K562 (cell line): Measurements from ENCODE around the gene SHISA9. TPM values are rescaled to one million over a fixed set of nuclear protein-coding genes. Genes with fewer than 3 reads are reported as not detected.

Experiments
- ATAC-seq: fragments of 200-7000 bp; cut with Tn5 transposase; 3 replicates; pipeline ENCODE4 v1.9.1; 2020; ENCODE audit warnings: moderate library complexity
- BruUV-seq: library from RNA; stranded (reverse); fragments of 400-500 nt; replicated peaks from 2 replicates; lab custom pipeline; 2021; lab: Mats Ljungman, UMichigan
- CTCF ChIA-PET: fragments of 300-600 bp; formaldehyde crosslinking; extraction: SDS; loops from one replicate; lab custom pipeline; 2021; ENCODE audit warnings: low intra/inter-chr PET ratio; lab: Yijun Ruan, JAX
- POLR2A ChIA-PET: fragments of 300-600, 350-650 bp; sonication (Branson Sonifier 250); formaldehyde crosslinking; extraction: SDS; loops from one replicate; lab custom pipeline; 2021; ENCODE audit warnings: antibody characterized with exemption, inconsistent platforms; lab: Yijun Ruan, JAX
- DNase-seq, 4 experiments: peaks; one replicate each; pipeline versions ENCODE4 v3.0.0 to v3.0.0-alpha.2; 2011 to 2018; ENCODE audit warnings: low spot score in 3 of 4, mixed read lengths in 3 of 4; ENCODE audit errors: extremely low read depth in 1 of 4
- FAIRE-seq: peaks from 2 replicates; lab custom pipeline; 2011; peaks lifted over from hg19 to GRCh38; lab: Jason Lieb, UNC
- H2AFZ ChIP-seq: 2 replicates; pipeline ENCODE4 v1.6.0; 2011; ENCODE audit warnings: low read depth, low read length, control low read depth, inconsistent platforms
- H3K27ac ChIP-seq: fragments of 200-600 bp; 3 replicates; pipeline ENCODE4 v1.8.0; 2011; ENCODE audit warnings: low read depth, mild to moderate bottlenecking, control low read depth, inconsistent platforms, low read length, moderate library complexity, mixed read lengths; ENCODE audit errors: extremely low read depth
- H3K27me3 ChIP-seq, 2 experiments: fragments of 300-600 bp in 1 of 2; 2 replicates in 1 of 2; 3 replicates in 1 of 2; pipeline versions ENCODE4 v1.6.0 to v1.8.0; 2011; ENCODE audit warnings: inconsistent platforms in 2 of 2, low read length in 2 of 2, mild to moderate bottlenecking in 1 of 2, mixed read lengths in 1 of 2, moderate library complexity in 1 of 2; ENCODE audit not compliant: control insufficient read depth in 2 of 2, insufficient read depth in 2 of 2
- H3K36me3 ChIP-seq: fragments of 300-600 bp; 3 replicates; pipeline ENCODE4 v1.8.0; 2011; ENCODE audit warnings: mild to moderate bottlenecking, low read length, inconsistent platforms; ENCODE audit not compliant: control insufficient read depth, insufficient read depth
- H3K4me1 ChIP-seq, 2 experiments: fragments of 200-600 bp in 1 of 2; replicated peaks in 1 of 2; 2 replicates in 1 of 2; 3 replicates in 1 of 2; pipeline versions ENCODE4 v1.5.1 to v1.8.0; 2011; ENCODE audit warnings: inconsistent platforms in 2 of 2, low read length in 2 of 2, mild to moderate bottlenecking in 1 of 2, mixed read lengths in 1 of 2, moderate library complexity in 1 of 2; ENCODE audit not compliant: control insufficient read depth in 2 of 2, insufficient read depth in 2 of 2
- H3K4me2 ChIP-seq: 2 replicates; pipeline ENCODE4 v1.6.1; 2011; ENCODE audit warnings: low read length, control low read depth, inconsistent platforms, mixed read lengths; ENCODE audit not compliant: insufficient read depth
- H3K4me3 ChIP-seq: fragments of 200-600 bp; sonication (generic), shearing (Covaris generic); 2 replicates; pipeline ENCODE4 v1.5.1; 2016; ENCODE audit warnings: control low read depth, inconsistent platforms
- H3K79me2 ChIP-seq: fragments of 200-600 bp; 3 replicates; pipeline ENCODE4 v1.8.0; 2011; ENCODE audit warnings: low read length, inconsistent platforms; ENCODE audit not compliant: control insufficient read depth, insufficient read depth
- H3K9ac ChIP-seq, 2 experiments: 2 replicates each; pipeline versions ENCODE4 v1.6.0 to v1.6.1; 2011; ENCODE audit warnings: low read depth in 2 of 2, low read length in 2 of 2, control low read depth in 1 of 2, inconsistent platforms in 1 of 2, mild to moderate bottlenecking in 1 of 2, mixed read lengths in 1 of 2; ENCODE audit not compliant: insufficient read depth in 1 of 2
- H3K9me1 ChIP-seq: one replicate; pipeline ENCODE4 v1.6.0; 2011; ENCODE audit warnings: inconsistent platforms, mild to moderate bottlenecking, low read length, moderate library complexity; ENCODE audit not compliant: control insufficient read depth, insufficient read depth
- H3K9me3 ChIP-seq: replicated peaks from 2 replicates; pipeline ENCODE4 v1.5.1; 2011; ENCODE audit warnings: low read depth, low read length, inconsistent platforms; ENCODE audit not compliant: control insufficient read depth, insufficient read depth
- H4K20me1 ChIP-seq: replicated peaks from 2 replicates; pipeline ENCODE4 v1.6.1; 2011; ENCODE audit warnings: low read length, inconsistent platforms, mixed read lengths; ENCODE audit not compliant: control insufficient read depth, insufficient read depth
- BACH1 ChIP-seq: fragments of 200-800 bp; sonication (Bioruptor generic); IDR thresholded peaks from 2 replicates; pipeline ENCODE4 v1.6.1; 2016; ENCODE audit warnings: missing genetic modification characterization, missing compliant biosample characterization
- FOS ChIP-seq: IDR thresholded peaks from 3 replicates; pipeline ENCODE4 v1.6.1; 2011; ENCODE audit not compliant: insufficient read length; ENCODE audit errors: extremely low read depth
- MTA3 ChIP-seq: fragments of 450-650 bp; formaldehyde crosslinking; IDR thresholded peaks from 2 replicates; pipeline ENCODE4 v1.6.1; 2017; ENCODE audit warnings: mild to moderate bottlenecking, borderline replicate concordance
- NR3C1 ChIP-seq: sonication (generic); formaldehyde crosslinking; IDR thresholded peaks from 2 replicates; pipeline ENCODE4 v1.8.1; 2022; ENCODE audit warnings: missing genetic modification reagents
- PHTF2 ChIP-seq: fragments of 250-450 bp; sonication (Bioruptor Pico); IDR thresholded peaks from 2 replicates; pipeline ENCODE4 v1.5.0; 2021; ENCODE audit warnings: mild to moderate bottlenecking
- PRMT5 ChIP-seq: sonication (generic); formaldehyde crosslinking; IDR thresholded peaks from 2 replicates; pipeline ENCODE4 v1.5.0; 2020; ENCODE audit warnings: missing genetic modification reagents
- PTRF ChIP-seq: fragments of 450-650 bp; IDR thresholded peaks from 2 replicates; pipeline ENCODE4 v1.6.1; 2016; ENCODE audit warnings: mild to moderate bottlenecking, missing genetic modification characterization, missing compliant biosample characterization
- RNF2 ChIP-seq: sonication (generic); IDR thresholded peaks from 2 replicates; pipeline ENCODE4 v1.6.1; 2016
- THRB ChIP-seq: fragments of 450-650 bp; formaldehyde crosslinking; conservative IDR thresholded peaks from 2 replicates; pipeline ENCODE4 v1.4.0; 2022; ENCODE audit warnings: mild to moderate bottlenecking, missing genetic modification characterization
- ZNF707 ChIP-seq: fragments of 250-450 bp; sonication (Bioruptor Pico); conservative IDR thresholded peaks from 2 replicates; pipeline ENCODE4 v1.8.0; 2022; ENCODE audit warnings: inconsistent platforms, mild to moderate bottlenecking, moderate library complexity
- WGBS: fragments of 100-300 bp; shearing (Covaris generic); methylation state at CpG from one replicate; pipeline ENCODE4 v1.1.6; 2016; ENCODE audit warnings: low coverage, mixed read lengths; ENCODE audit not compliant: insufficient coverage; ENCODE audit errors: missing lambda C conversion rate; 5-methylcytosine and 5-hydroxymethylcytosine counted together
- in situ Hi-C: fragments of 300-500 bp; cut with MboI; formaldehyde crosslinking; loops from 4 replicates; pipeline ENCODE4 v1.15.0; 2018; ENCODE audit warnings: inconsistent platforms, mixed read lengths
- intact Hi-C: fragments of 100-400 bp; cut with micrococcal nuclease; formaldehyde crosslinking; loops from 2 replicates; pipeline ENCODE4 v1.14.2; 2022
- polyA plus RNA-seq, 8 experiments: library from polyadenylated mRNA; depleted of rRNA in 4 of 8; stranded (reverse) in 5 of 8; unstranded in 3 of 8; fragments of >200 nt; fragmentation: Nextera tagmentation in 2 of 8; fragmentation: Illumina TruSeq in 1 of 8; extraction: Ambion mirVana in 2 of 8; extraction: Trizol in 1 of 8; gene quantifications; 2 replicates each; pipeline versions ENCODE4 v1.2.1 to v1.2.3, GENCODE V29; 2011 to 2014; ENCODE audit warnings: inconsistent platforms in 1 of 8, missing spikeins in 1 of 8
- total RNA-seq, 7 experiments: library from RNA; depleted of rRNA in 6 of 7; stranded (reverse); fragments of >200 nt in 6 of 7; fragmentation: Illumina TruSeq in 2 of 7; extraction: Trizol in 2 of 7; gene quantifications; 2 replicates each; pipeline versions ENCODE4 v1.2.1 to v1.2.3, GENCODE V29; 2011 to 2021; ENCODE audit warnings: low replicate concordance in 1 of 7

The SHISA9 gene
- total and polyA plus RNA-seq, 9 of the 15 experiments (the other 6 are each of a cell fraction or from before 2014, with no cell fraction given), result under 0.01 to 0.16 (median 0.01) TPM; not detected in 6

- Histone ChIP-seq H3K27me3 (no peaks in the 10 kb centered on the region), H3K27ac (no peak overlapping the region), H3K79me2 (no peaks in the 10 kb centered on the region), H3K4me3 (no peak overlapping the region), H3K9me3 (no peaks in the 10 kb centered on the region), H4K20me1 (no peaks in the 10 kb centered on the region), H3K9me1 (no peaks in the 10 kb centered on the region), H3K4me1 (no peaks in the 10 kb centered on the region), H3K9ac (no peak overlapping the region), H3K36me3 (no peaks in the 10 kb centered on the region), H3K4me2 (no peak overlapping the region), H2AFZ (no peak overlapping the region)
- DNase-seq (no peak), ATAC-seq (no peak), FAIRE-seq (no peak)
- intact Hi-C loops (no loop called here), in situ Hi-C loops (no loop called here)
- CTCF ChIA-PET, result no interaction called here
- 0% methylated on average over 1 of the region's 1 CpG for WGBS
- TF ChIP-seq BACH1 (no peak), THRB (CRISPR knock-in tag) (no peak)
- POLR2A ChIA-PET, result no interaction called here
- no TSS peak for BruUV-seq
Measured at GRCh38 chr16:12951392-12951791, 50.0 kb downstream of the SHISA9 start.

GRCh38 chr16:12951976-12952375 is 50.6 kb downstream of the SHISA9 start:
- no peaks in the 10 kb centered on the region for H3K27me3 ChIP-seq
- no peak overlapping the region for H2AFZ ChIP-seq
- no TSS peak for BruUV-seq
- H3K36me3 ChIP-seq, result no peaks in the 10 kb centered on the region
- no peak overlapping the region for H3K4me3 ChIP-seq
- H4K20me1 ChIP-seq, result no peaks in the 10 kb centered on the region
- H3K4me1 ChIP-seq, result no peaks in the 10 kb centered on the region
- H3K79me2 ChIP-seq, result no peaks in the 10 kb centered on the region
- ChIA-PET CTCF (no interaction called here), POLR2A (no interaction called here)
- no peaks in the 10 kb centered on the region for H3K9me3 ChIP-seq
- H3K4me2 ChIP-seq, result no peak overlapping the region
- ATAC-seq (no peak), DNase-seq (no peak), FAIRE-seq (no peak)
- no peak overlapping the region for H3K27ac ChIP-seq
- no peaks in the 10 kb centered on the region for H3K9me1 ChIP-seq
- 2% methylated on average over 4 of the region's 4 CpGs for WGBS
- H3K9ac ChIP-seq, result no peak overlapping the region
- in situ Hi-C loops (no loop called here), intact Hi-C loops (no loop called here)
- no peak for TF ChIP-seq ZNF707 (CRISPR knock-in tag)
- TF ChIP-seq MTA3, result no peak
- no peak for TF ChIP-seq PRMT5 (CRISPR knock-in tag)
- TF ChIP-seq FOS, result no peak
- TF ChIP-seq NR3C1 (CRISPR knock-in tag), result no peak
- TF ChIP-seq PHTF2, result no peak
- TF ChIP-seq RNF2, result no peak
- no peak for TF ChIP-seq PTRF (tag)
